GM12865 (cell line): Measurements from ENCODE around the gene LLCFC1.

Source experiments
- DNase-seq: peaks from one replicate; pipeline ENCODE4 v3.0.0; 2010; ENCODE audit warnings: low read depth
- H3K4me3 ChIP-seq: 2 replicates; pipeline ENCODE4 v1.5.1; 2011; ENCODE audit warnings: mild to moderate bottlenecking, low read depth, low read length, control low read depth
- TF ChIP-seq, protein P1 (sequence below): IDR thresholded peaks from 2 replicates; pipeline ENCODE4 v1.5.1; 2011; ENCODE audit warnings: low read length, control low read depth, low read depth, inconsistent platforms; ENCODE audit not compliant: insufficient read depth; ENCODE audit errors: missing control alignments

Gene LLCFC1

DNA sequence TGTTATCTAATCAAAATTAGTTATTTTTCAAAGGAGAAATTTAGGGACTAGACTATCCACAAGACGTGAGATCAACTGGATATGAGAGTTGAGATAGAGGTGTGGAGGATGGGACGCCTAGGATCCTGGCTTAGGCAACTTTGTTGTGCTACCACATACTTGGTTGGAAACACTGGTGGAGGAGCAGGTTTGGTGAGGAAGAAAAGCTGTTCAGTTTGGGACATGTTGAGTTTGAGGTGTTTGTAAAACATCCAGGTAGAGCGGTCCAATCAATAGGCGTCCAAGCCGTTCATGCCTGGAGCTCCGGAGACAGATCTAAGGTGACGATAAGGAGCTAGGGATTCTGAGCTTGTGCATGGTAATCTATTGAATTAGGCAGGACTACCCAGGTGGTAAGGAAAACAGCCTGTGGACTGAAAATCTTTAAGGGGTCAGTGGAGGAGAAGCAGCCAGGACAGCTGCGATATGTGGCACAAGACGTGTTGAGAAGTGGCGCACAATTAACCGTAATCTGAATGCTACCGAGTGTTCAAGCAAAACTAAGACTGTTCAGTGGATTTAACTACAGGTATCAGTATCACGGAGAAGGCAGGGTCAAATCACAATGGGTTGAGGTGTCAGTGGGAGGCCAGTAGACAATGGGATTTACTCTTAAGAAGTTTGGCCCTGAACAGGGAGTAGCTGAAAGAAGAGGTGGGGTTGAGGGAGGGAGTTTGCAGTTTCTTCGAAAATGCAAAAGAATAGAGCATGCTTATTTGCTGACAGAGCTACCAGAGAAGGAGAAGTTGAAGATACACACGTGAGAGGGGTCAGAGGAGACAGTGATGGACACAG, 37.6 kb upstream of the LLCFC1 start:
- TF ChIP-seq, protein P1, sequence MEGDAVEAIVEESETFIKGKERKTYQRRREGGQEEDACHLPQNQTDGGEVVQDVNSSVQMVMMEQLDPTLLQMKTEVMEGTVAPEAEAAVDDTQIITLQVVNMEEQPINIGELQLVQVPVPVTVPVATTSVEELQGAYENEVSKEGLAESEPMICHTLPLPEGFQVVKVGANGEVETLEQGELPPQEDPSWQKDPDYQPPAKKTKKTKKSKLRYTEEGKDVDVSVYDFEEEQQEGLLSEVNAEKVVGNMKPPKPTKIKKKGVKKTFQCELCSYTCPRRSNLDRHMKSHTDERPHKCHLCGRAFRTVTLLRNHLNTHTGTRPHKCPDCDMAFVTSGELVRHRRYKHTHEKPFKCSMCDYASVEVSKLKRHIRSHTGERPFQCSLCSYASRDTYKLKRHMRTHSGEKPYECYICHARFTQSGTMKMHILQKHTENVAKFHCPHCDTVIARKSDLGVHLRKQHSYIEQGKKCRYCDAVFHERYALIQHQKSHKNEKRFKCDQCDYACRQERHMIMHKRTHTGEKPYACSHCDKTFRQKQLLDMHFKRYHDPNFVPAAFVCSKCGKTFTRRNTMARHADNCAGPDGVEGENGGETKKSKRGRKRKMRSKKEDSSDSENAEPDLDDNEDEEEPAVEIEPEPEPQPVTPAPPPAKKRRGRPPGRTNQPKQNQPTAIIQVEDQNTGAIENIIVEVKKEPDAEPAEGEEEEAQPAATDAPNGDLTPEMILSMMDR = no peak
- no peak for DNase-seq

DNA sequence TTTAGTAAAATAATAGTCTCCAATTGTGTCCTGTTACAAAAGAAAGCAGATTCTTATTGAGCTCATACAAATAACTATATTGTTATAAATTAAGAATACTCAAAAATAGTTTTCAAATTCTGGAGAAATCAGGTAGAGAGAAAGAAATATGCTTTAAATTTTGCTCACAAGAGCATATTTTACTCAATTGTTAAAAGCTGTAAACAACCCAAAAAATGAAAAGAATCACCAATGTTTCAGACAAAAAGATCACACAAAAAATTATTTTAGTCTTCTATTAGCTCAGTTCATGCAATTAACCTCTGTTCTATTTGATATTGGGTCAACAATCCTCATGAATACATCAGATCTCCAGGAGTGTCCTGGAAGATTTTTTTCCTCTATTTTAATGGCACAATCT, 35.2 kb upstream of the LLCFC1 start:
- no peak overlapping the region for H3K4me3 ChIP-seq
- TF ChIP-seq, protein P1 = no peak
- DNase-seq = no peak

More for the DNA sequence above, 37.6 kb upstream of the LLCFC1 start:
- H3K4me3 ChIP-seq = no peak overlapping the region

DNA sequence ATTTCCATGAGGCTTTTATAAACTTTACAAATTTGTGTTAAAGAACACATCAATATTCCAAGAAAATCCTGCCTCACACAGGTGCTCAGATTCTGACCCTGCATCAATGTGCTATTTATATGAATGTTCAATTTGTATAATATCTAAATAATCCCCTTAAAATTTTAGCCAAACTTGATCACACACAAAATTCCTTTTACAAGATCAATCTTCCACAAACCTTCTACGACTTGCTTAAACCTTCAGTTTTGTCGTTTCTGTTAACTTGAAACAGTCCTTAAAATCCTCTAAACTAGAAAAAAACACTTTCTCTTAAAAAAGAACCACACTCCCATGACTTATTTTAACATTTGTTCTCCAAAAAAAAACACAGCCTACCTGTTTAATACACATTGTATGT, 33.5 kb upstream of the LLCFC1 start:
- H3K4me3 ChIP-seq = no peak overlapping the region
- TF ChIP-seq, protein P1 = no peak
- DNase-seq = no peak

DNA sequence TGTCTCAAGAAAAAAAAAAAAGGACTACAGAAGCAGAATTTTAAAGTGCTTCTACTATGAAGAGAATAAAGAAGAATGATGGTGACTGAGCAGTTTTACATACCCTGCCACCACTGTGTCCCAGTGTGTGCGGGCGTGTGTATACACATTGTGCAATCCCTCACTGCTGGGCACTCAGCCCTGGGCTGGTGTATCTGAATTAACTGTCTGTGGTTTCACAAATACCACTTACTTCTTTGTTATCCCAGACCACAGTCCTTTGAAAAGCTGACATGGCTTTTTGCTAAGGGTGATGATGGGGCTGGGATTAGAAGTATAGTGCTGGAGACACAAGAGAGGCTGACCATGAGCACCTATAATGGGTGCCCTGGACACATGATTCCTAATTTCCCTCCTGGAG, 32.6 kb upstream of the LLCFC1 start:
- TF ChIP-seq, protein P1 = no peak
- no peak for DNase-seq
- H3K4me3 ChIP-seq = no peak overlapping the region

DNA sequence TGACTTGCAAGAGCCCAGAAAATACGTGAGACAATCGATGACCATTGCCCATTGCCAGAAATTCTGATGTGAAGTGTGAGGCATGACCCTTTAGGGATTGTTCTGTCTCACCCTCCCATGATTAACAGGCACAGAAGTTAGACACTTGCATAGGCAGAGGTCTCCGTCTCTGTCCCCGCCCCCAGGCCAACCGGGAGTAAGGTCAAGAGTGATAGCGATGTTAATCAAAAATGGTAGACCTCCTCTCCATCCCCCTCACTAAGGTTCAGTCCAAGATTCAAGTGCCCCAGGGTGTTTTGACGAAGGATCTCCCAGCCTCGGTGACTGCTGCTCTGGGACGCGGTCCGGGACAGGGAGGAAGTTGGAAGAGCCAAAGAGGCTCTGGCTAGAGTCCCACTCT, 31.0 kb upstream of the LLCFC1 start:
- TF ChIP-seq, protein P1 = no peak
- no peak overlapping the region for H3K4me3 ChIP-seq
- DNase-seq = no peak

DNA sequence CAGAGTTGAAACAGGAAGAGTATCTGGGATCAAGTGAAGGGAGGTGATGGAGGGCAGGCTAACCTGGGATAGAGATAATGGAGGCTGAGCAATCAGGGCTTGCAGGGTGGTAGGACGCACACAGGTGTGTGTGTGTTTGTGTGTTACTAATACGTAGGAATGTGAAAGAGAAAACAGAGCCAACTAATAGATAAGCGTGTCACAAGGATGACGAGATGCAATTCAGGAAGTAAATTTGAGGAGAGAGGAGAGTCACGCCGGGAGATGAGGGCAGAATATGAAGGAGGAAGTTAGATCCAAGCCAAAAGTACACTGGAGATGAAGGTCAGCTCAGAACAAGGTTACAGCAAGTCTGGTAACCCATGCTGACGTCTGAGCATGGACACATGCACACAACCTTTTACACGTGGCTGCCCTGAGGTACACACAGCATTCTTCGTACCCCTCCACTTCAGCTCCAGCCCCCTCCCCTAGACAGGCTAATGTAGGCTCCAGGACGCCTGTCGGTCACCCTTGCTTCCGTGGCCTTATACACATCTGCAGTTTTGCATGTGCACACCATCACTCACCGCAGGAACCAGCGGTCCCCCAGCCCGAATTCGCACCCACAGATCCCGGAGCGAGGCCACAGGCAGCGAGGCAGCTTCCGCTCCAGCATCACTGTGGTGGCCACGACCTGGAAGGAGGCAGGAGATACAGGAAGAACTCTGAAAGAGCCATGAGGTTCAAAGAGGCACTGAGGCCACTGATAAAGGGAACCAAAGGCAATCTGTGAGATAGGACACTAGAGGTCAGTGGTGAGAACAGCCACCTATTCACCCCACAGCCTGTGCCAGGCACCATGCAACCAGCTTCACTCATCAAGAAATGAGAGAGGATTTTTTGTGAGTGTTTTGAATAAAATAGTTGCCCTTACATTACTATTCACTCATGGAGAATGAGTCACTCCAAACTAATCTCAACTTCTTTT, 30.1 kb upstream of the LLCFC1 start:
- H3K4me3 ChIP-seq = no peak overlapping the region
- DNase-seq = peak; percentile 29
- TF ChIP-seq, protein P1 = peak; percentile 32
